ENCODE results near the gene PIGBOS1.
A peak's percentile ranks its signal among the peaks of the same experiment; 100 is the strongest.
"Not testable (repeated sequence)": the region's sequence is repeated elsewhere in the genome, so short reads cannot be mapped to it uniquely, and the experiment has no call there.

Gene PIGBOS1

DNA sequence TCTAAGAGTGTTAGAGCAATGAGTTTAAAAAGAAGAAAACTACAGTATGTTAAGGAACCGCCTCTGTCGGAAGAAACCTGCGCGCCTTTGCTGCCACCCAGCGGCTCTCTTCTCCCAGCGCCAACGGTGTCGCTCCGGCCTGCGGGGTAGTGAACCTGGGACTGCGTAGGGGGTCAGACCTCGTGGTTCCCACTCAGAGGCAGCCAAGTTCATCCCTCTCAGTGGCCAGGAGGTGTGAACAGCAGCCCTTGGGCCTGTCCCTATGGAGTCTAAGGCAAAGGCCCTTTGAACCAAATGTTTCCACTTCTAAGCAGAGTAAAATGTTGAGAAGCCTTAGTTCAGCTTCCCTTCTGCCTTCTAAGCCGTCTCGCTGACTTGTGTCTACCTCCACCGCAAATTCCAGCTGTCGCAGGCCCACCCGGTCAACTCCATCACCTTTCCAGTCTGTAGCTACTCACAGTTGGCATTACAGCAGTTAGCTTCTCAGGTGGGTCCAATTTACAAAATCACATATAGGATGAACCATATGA lies 28.3 kb downstream of the PIGBOS1 start:
- peak; percentile 81 to 82 for DNase-seq (ENCODE audit: low read depth in 2 of 2)

DNA sequence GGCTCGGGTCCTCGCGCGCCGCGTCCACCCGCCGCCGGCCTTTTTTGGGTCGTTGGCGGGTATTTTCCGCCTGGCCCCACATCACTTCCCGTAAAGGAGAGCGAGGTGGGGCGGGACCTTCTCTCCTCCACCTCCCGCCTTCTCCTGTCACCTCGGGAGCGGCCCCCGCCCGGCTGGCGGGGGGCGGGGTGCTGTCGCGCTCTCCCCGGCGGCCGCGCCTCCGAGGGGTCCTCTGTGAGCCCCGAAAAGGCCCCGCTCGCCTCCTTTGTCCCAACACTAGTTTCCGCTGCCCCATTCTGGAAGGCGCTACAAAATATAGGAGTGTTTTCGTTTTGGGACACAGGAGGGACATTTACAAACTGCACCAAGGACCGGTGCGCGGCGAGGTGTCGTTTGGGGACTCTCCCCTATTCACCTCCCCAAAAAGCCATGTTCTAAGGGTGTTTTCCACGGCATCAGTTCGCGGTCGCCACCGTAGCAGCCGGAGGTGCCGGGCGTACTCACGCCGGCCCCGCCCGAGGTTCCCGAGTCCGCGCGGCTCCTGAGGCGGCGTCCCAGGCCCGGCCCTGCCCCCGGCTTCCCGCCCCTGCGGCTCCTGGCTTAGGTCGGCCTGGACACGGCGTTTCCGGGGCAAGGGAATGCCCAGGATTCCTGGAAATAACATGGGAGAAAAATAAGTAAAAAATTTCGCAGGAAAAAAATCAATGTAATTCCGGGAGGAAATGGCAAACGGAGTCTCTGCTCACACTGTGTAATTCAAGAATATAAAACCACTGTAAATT lies 29.0 kb downstream of the PIGBOS1 start, which contains the start of gene RAB27A:
RAB27A (minus strand) TSS at position 68 of the 782 bp plus-strand sequence. CDS start 54,879 bp downstream, outside the sequence.
- DNase-seq (ENCODE audit: low read depth in 2 of 2) = peak; percentile 66 to 76

DNA sequence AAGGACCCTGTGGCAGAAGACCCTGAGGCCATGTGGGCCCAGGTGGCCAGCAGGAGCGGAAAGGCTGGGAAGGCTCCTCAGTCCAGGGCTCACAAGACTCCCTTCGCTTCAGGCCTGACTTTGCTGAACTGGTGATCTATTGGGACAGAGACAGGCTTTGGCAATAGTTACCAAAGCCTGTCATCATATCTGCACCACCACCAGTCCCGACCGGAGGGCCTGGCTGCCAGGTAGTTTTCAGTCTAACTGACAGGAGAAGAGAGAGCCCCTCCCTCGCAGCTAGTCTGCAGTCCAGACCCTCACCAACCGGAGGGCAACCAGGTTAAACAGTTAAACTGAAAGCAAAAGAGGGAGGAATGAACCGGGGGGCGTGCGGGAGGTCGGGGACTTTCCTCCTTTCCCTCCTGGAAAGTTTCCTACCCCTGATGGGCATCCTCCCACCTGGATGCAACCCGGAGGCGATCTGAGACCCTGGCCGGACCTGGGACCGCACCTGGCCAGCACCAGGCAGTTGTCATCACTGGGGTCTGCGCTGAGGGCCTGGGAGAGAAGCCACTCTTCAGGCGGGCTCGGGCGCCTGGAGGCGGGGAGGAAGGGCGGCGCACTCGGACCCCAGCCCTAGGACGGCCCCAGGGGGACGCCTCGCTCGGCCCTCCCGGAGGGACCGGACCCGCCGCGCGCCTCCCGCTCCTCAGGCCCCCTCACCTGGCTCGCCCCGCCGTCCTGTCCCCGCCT lies 29.7 kb downstream of the PIGBOS1 start:
- DNase-seq (ENCODE audit: low read depth in 2 of 2) = peak; percentile 16 to 27

DNA sequence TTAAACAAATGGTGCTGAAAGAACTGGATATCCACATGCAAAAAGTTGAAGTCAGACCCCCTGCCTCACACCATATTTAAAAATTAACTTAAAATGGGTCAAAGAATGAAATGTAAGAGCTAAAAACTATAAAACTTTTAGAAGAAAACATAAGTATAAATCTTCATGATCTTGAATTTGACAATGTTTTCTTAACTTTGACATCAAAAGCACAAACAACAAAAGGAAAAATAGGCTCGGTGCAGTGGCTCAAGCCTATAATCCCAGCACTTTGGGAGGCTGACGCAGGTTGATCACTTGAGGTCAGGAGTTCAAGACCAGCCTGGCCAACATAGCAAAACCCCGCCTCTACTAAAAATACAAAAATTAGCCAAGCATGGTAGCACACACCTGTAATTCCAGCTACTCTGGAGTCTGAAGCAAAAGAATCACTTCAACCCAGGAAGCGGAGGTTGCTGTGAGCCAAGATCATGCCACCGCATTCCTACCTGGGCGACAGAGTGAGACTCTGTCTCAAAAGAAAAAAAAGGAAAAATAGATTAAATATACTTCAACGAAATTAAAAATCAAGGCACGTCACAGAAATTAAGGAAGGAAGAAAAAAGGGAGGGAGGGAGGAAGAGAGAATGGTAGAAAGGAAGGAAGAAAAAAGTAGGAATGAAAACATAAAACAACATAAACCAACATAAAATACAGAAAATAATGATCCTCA lies 30.8 kb downstream of the PIGBOS1 start:
- DNase-seq (ENCODE audit: low read depth in 2 of 2) = no peak

DNA sequence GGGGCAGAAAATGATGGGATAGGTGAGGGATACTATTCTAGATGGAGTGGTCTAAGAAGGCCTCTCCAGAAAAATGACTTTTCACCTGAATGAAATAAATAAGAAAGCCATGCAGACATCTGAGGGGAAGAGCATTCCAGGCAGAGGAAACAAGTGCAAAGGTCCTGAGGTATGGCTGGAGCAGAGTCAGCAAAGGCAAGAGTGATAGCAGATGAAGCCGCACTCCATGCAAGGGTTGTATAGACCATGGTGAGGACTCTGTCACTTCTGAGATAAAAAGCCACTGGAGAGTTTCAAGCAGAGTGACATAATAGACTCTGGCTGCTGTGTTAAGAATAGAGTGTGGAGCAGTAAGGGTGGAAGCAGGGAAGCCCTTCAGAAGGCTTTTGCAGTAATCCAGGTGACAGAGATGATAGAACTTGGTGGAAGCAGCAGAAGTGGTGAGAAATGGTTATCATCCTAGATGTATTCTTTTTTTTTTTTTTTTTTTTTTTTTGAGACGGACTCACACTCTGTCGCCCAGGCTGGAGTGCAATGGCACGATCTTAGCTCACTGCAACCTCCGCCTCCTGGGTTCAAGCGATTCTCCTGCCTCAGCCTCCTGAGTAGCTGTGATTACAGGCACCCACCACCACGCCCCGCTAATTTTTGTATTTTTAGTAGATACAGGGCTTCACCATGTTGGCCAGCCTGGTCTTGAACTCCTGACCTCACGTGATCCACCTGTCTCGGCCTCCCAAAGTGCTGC lies 32.3 kb downstream of the PIGBOS1 start:
- DNase-seq (ENCODE audit: low read depth in 2 of 2) = not testable (repeated sequence)

DNA sequence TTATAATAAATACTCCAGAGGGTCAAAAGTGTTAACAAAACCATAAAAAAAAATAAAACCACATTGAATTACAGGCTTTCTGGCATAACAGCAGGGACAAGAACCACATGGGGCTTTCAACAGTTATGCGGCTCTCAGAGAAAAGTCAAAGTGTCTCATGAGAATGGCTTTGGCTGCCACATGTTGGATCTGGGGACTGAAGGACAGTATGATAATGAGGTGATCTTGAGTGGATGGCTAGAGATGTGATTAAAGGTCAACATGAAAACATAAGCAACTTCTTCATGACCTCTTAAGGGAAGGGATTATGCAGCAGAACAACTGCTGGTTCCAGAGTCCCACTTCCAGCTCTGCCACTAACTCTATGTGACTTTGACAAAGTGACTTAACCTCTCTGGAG lies 34.5 kb downstream of the PIGBOS1 start:
- no peak for DNase-seq (ENCODE audit: low read depth in 2 of 2)

DNA sequence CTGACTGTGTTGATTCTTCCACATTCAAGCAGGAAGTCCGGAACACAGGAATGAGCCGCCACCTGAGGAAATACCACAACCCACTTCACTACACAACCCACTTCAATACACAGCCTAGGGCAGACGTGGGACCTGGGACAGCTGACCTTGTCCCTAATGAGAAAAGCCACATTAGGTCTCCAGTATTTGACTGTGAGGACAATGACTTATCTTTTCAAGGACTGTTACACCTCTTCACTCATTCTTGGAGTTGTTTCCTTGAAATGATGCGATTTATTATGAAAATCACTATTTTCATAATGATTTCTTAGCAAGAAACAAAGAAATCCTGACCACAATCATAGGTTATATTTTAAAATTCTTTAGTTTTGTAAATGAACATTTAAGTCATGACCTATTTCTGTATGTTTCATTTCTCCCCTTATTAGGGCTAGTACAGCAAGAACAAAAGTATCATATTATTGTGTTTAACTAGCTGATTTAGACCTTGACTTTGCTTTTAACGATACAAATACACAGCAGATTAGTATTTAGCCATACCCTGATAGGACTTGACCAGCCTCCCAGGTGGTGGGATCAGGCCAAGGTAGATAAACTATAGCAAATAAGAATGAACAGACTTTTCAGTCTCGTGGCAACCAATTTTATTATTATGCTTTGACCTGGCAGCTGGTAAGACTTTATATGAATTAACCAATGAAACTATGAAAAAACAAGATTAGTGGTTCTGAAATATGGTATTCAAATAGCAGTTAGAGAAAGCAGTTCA lies 35.4 kb downstream of the PIGBOS1 start:
- no peak for DNase-seq (ENCODE audit: low read depth in 2 of 2)

DNA sequence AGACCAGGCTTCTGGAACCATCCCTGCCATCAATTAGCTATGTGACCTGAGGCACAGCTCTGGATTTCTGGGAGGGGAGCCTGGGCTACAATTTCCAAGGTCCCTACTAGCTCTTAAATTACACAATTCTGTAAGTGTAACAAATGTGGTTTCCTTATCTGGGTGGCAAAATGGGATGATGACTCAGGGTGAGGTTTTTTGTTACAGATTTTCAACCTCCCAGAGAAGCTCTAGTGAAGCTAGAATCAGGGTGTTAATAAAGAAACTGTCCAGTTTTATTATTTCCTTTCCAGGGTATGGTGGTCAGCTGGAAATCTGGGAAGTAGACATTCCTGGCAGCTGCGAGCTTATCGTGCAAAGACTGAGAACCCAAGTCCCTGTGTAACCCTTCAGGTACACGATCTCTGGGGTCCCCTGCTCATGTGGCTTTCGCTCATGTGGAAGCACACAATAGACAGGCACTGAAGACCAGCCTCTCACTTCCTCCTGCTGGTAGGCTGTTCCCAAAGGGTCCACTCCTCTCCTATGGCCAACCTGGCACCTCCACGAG lies 36.6 kb downstream of the PIGBOS1 start:
- no peak for DNase-seq (ENCODE audit: low read depth in 2 of 2)

DNA sequence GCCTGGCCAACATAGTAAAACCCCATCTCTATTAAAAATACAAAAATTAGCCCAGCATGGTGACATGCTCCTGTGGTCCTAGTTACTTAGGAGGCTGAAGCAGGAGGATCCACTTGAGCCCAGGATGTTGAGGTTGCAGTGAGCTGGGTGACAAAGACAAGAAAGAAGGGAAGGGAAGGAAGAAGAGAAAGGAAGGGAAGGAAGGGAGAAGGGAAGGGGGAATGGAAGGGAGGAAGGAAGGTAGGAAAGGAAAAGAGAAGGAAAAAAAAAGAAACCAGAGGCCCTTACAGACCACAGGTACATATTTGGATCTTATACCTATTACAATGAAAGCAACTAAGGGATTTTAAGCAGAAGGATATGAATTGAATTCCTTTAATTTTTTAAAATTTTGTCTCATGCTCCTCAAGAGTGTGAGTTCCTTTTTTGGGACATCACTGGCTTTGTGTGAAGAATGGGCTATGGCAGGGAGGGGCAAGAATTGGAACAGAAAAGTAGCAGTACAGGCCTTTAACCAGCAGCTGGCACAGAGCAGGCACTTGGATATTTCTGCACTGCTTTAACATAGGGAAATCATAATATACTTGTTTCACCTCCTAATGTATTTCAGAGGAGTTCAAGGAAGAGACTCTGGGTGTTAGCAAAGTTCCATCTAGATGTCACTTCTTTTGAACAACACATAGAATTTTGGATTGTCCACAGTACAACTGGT lies 37.2 kb downstream of the PIGBOS1 start:
- no peak for DNase-seq (ENCODE audit: low read depth in 2 of 2)

DNA sequence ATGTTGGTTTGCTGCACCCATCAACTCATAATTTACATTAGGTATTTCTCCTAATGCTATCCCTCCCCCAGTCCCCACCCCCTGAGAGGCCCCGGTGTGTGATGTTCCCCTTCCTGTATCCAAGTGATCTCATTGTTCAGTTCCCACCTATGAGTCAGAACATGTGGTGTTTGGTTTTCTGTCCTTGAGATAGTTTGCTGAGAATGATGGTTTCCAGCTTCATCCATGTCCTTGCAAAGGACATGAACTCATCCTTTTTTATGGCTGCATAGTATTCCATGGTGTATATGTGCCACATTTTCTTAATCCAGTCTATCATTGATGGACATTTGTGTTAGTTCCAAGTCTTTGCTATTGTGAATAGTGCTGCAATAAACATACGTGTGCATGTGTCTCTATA lies 38.3 kb downstream of the PIGBOS1 start:
- not testable (repeated sequence) for DNase-seq (ENCODE audit: low read depth in 2 of 2)

DNA sequence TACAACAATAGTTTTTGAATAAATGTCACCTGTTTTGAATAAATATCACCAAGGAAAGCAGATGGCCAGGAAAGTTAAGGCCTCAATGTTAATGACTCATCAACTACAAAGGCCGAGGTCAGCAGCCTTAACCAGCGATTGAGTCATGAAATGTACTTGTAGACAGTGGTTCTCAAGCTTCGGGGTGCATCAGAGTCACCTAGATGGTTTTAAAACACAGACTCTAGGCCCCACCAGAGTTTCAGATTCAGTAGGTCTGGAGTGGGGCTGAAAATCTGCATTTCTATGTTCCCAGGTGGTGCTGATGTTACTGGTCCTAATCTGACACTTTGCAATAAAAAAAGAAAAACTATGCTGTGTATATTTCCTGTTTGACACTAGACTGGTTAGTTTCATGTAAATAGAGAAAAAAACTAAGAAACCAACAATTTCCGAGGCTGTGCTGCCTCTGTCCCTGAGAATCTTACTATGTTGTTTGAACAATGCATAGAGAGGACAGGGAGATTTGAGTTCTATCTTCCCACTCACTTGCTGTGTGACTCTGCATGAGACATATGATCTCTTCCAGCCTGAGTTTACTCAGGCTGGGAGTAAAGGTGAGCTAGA lies 39.1 kb downstream of the PIGBOS1 start:
- peak in 1 of 2 donors; percentile 28 for DNase-seq (ENCODE audit: low read depth in 2 of 2)

DNA sequence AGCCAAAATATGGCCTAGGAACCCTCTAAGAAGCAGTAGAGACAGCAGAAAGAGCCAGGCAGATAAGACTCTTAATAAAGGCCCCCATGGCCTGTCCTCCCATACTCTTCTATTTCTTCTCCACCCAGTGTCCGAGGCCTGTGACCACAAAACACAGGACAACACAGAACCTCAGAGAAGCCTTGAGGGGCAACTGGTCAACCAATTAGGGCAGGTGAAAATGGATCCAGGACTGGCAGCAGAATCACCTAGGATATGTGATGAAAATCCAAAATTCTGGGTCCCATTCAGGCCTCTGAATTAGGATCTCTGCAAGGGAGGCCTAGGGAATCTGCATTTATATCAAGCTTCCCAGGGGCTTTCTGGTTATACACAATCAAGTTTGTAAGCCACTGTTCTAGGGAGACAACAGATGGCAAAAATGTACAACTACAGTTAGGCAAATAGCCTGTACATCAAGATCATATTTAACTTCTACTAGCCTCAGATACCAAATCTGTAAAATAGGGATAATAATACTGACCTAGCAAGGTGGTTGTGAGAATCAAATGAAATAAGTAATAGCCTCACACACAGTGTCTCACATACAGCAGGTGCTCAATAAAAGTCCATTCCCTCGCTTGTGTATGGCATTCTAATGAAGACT lies 39.7 kb downstream of the PIGBOS1 start:
- no peak for DNase-seq (ENCODE audit: low read depth in 2 of 2)

DNA sequence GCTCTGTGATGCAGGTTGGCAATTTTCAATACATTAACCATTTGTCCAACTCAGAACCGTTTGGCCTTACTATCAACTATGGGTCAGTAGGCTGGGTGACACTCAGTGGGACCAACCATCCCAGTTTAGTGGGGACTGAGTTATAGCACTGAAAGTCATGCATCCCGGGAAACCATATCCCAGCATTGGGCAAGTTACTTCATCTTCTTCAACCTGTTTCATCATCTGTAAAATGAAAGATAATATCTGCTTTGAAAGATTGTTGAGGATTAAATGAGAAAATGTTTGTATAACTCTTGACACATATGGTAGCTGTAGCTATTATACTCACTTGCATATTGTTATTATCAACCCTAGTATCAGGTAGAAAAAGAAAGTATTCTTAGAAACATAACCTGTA lies 41.2 kb downstream of the PIGBOS1 start:
- DNase-seq (ENCODE audit: low read depth in 2 of 2) = no peak

DNA sequence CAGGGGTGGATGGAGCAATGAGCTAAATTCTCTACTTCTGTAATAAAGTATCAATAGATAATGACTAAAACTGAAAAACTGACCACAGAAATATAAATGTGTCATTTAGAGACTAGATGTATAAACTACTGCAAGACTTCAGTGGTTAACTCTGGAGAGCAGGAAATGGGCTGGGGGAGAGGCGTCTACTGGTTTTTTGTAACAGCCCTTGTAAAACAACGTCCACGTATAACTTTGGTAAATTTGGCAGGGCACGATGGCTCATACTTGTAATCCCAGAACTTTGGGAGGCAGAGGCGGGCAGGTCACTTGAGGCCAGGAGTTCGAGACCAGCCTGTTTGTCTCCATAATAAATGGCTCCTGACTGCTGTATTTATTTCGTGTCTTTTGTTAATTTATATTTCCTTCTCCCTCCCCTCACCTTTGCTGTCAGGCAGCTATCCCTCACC lies 41.8 kb downstream of the PIGBOS1 start:
- DNase-seq (ENCODE audit: low read depth in 2 of 2) = no peak

DNA sequence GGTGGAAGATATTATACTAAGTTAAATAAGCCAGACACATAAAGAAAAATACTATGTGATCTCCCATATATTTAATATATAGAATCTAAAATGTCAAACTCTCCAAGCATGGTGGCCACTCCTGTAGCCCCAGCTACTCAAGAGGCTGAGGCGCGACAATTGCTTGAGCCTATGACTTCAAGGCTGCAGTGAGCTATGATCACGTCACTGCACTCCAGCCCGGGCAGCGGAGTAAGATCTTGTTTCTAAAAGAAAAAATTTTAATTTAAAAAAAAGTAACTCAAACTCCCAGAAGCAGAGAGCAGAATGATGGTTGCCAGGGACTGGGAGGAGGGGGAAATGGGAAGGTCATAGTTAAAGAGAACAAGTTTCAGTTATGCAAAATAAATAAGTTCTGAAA lies 42.6 kb downstream of the PIGBOS1 start:
- no peak for DNase-seq (ENCODE audit: low read depth in 2 of 2)

DNA sequence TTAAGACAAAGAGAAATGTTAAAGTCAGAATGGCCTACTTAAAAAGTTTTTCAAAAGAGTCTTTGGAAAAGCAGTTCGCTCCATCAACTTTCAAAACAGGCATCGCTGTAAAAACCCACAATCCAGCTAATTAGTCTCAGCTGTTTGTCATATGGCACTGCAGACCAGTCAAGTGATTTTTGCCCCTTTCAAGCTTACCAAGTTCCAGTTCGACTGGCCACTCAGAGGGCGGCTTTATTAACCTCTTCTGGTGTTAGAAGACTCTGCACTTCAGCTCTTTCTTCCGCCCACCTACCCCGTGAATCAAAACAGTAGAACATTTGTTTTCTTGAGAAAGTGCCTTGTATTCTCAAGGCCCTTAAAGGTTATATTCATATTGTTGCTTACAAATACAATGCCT lies 48.6 kb downstream of the PIGBOS1 start:
- no peak for DNase-seq (ENCODE audit: low read depth in 2 of 2)

DNA sequence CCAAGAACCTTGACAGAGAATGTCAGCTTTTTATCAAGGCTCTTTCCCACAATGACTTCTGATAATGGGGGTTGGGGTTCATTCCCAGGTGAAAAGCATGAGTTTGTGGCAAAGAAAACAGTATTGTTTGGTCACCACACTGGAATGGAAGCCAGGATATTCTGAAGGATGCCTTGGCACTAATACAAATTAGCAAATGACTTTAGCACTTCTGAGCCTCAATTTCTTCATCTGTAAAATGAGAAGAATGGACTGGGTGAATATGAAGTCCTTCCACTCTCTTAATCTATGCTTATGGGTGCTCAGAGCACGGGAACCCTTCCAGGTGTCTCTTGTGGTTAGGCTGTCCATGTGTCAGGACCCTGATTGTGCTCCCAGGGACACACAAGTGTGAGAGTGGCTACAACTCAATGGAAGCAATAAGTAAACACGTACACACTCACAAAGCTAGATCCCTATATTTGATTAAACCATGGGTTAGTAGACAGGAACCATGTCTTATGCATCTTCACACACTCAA lies 50.7 kb downstream of the PIGBOS1 start:
- DNase-seq (ENCODE audit: low read depth in 2 of 2) = no peak

DNA sequence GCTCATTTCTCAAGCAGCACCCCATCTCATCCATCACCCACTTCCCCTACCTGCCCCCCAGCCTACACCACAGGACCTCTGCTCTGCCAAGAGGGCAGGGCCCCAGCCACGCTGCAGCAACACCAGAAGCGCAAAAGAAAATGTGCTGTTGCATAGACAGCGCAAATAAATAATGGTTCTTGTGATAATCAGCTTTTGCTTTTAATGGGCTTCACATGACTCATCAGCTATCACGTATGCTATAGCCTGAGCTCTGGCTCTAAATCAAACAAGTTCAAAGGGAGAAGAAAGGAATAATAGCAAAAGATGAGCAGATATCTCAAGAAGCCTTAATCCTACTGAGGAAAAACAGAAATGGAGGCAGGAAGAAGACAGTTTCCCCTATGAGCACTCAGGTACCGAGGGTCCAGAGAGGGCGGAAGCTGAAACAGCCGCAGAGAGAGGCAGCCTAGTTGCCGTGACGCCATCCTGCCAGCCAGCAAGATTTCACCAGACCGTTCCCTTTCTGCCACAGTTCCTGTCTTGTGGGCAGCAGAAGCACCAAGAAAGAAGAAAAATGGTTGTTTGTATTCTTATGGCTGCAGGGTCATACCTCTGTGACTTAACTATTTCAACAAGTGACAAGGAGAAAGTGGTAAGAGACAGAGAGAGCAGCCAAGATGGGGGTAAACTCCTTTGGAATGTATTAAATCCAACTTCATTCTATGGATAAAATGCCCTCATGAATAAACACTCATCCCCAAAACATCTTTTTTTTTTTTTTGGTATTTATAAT lies 51.3 kb downstream of the PIGBOS1 start:
- peak; percentile 34 to 35 for DNase-seq (ENCODE audit: low read depth in 2 of 2)

All from stimulated activated CD4-positive, alpha-beta T cell treated with anti-CD3 and anti-CD28 coated beads, Interleukin-1b, Interleukin-23, amount 100 ng/mL, for 4 hours (primary cell).